Measurements from ENCODE around the gene GYG2.

DNA sequence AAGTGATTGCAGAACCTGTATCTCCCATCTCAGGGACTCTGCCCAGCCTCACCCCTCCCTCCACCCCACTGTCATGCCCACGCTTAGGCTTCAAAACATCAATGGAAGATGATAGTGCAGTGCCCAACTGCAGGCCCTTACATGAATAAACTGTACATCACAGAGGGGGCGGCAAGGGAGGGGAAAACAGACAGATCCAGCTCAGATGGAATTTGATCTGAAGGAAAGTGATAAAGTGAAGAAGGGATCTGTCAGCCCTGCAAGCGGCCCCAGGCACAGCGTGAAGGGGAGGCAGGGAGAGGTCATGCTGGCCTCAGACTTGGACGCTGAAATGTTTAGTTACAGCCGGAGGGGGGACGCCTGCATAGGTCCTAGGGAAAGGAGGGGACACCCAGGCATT is 38.5 kb downstream of the GYG2 start:
- TF ChIP-seq, protein P1, sequence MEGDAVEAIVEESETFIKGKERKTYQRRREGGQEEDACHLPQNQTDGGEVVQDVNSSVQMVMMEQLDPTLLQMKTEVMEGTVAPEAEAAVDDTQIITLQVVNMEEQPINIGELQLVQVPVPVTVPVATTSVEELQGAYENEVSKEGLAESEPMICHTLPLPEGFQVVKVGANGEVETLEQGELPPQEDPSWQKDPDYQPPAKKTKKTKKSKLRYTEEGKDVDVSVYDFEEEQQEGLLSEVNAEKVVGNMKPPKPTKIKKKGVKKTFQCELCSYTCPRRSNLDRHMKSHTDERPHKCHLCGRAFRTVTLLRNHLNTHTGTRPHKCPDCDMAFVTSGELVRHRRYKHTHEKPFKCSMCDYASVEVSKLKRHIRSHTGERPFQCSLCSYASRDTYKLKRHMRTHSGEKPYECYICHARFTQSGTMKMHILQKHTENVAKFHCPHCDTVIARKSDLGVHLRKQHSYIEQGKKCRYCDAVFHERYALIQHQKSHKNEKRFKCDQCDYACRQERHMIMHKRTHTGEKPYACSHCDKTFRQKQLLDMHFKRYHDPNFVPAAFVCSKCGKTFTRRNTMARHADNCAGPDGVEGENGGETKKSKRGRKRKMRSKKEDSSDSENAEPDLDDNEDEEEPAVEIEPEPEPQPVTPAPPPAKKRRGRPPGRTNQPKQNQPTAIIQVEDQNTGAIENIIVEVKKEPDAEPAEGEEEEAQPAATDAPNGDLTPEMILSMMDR (IDR thresholded peaks at IDR 0.05) = no peak
- no peak for TF ChIP-seq FOXM1 (IDR thresholded peaks at IDR 0.05; ENCODE audit: low read depth)
- TF ChIP-seq EZH2phosphoT487 (IDR thresholded peaks at IDR 0.05; ENCODE audit: borderline replicate concordance, low read depth) = no peak
- TF ChIP-seq, protein P2, sequence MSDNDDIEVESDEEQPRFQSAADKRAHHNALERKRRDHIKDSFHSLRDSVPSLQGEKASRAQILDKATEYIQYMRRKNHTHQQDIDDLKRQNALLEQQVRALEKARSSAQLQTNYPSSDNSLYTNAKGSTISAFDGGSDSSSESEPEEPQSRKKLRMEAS (IDR thresholded peaks at IDR 0.05; ENCODE audit: low read depth) = no peak
- TF ChIP-seq, protein P3, sequence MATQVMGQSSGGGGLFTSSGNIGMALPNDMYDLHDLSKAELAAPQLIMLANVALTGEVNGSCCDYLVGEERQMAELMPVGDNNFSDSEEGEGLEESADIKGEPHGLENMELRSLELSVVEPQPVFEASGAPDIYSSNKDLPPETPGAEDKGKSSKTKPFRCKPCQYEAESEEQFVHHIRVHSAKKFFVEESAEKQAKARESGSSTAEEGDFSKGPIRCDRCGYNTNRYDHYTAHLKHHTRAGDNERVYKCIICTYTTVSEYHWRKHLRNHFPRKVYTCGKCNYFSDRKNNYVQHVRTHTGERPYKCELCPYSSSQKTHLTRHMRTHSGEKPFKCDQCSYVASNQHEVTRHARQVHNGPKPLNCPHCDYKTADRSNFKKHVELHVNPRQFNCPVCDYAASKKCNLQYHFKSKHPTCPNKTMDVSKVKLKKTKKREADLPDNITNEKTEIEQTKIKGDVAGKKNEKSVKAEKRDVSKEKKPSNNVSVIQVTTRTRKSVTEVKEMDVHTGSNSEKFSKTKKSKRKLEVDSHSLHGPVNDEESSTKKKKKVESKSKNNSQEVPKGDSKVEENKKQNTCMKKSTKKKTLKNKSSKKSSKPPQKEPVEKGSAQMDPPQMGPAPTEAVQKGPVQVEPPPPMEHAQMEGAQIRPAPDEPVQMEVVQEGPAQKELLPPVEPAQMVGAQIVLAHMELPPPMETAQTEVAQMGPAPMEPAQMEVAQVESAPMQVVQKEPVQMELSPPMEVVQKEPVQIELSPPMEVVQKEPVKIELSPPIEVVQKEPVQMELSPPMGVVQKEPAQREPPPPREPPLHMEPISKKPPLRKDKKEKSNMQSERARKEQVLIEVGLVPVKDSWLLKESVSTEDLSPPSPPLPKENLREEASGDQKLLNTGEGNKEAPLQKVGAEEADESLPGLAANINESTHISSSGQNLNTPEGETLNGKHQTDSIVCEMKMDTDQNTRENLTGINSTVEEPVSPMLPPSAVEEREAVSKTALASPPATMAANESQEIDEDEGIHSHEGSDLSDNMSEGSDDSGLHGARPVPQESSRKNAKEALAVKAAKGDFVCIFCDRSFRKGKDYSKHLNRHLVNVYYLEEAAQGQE (IDR thresholded peaks at IDR 0.05; ENCODE audit: low read depth, low read length) = no peak
- TF ChIP-seq JUND (IDR thresholded peaks at IDR 0.05) = no peak
- no peak for TF ChIP-seq RFX5 (IDR thresholded peaks at IDR 0.05; ENCODE audit: low read length)
- TF ChIP-seq EP300 (IDR thresholded peaks at IDR 0.05; ENCODE audit: borderline replicate concordance in 1 of 2, low read depth in 1 of 2, low read length in 1 of 2) = no peak
- TF ChIP-seq, protein P4, sequence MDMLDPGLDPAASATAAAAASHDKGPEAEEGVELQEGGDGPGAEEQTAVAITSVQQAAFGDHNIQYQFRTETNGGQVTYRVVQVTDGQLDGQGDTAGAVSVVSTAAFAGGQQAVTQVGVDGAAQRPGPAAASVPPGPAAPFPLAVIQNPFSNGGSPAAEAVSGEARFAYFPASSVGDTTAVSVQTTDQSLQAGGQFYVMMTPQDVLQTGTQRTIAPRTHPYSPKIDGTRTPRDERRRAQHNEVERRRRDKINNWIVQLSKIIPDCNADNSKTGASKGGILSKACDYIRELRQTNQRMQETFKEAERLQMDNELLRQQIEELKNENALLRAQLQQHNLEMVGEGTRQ (IDR thresholded peaks at IDR 0.05; ENCODE audit: borderline replicate concordance, low read depth, low read length) = no peak
- no peak for TF ChIP-seq TAF1 (IDR thresholded peaks at IDR 0.05; ENCODE audit: borderline replicate concordance, low read depth, low read length)
- no peak for TF ChIP-seq GATA2 (CRISPR knock-in tag; IDR thresholded peaks at IDR 0.05)

All from SK-N-SH (cell line).